Kidney epithelial cell (primary cell): Measurements from ENCODE around the gene IRF2BP2. TPM values are rescaled to one million over a fixed set of nuclear protein-coding genes. Genes with fewer than 3 reads are reported as not detected.

Experiments used
- DNase-seq: peaks from one replicate; pipeline ENCODE4 v3.0.0-alpha.2; 2010; ENCODE audit warnings: low read depth
- H3K27me3 ChIP-seq: 2 replicates; pipeline ENCODE4 v1.6.0; 2011; ENCODE audit warnings: low read length; ENCODE audit not compliant: control insufficient read depth, insufficient read depth
- H3K36me3 ChIP-seq: 2 replicates; pipeline ENCODE4 v1.5.1; 2011; ENCODE audit warnings: low read length; ENCODE audit not compliant: control insufficient read depth, insufficient read depth
- H3K4me3 ChIP-seq: 2 replicates; pipeline ENCODE4 v1.5.1; 2011; ENCODE audit warnings: low read depth, mild to moderate bottlenecking, control low read depth, low read length
- total RNA-seq: library from RNA; depleted of rRNA; stranded (reverse); fragments of >200 nt; gene quantifications from 2 replicates; pipeline ENCODE4 v1.2.3, GENCODE V29; 2015
- TF ChIP-seq, protein P1 (sequence below): IDR thresholded peaks from 2 replicates; pipeline ENCODE4 v1.5.1; 2011; ENCODE audit warnings: mild to moderate bottlenecking, moderate library complexity, low read length, control low read depth, inconsistent platforms; ENCODE audit not compliant: insufficient read depth, poor library complexity, severe bottlenecking

The IRF2BP2 gene
- total RNA-seq, 1 donor from 2014 or later, result 85.5 TPM

DNA sequence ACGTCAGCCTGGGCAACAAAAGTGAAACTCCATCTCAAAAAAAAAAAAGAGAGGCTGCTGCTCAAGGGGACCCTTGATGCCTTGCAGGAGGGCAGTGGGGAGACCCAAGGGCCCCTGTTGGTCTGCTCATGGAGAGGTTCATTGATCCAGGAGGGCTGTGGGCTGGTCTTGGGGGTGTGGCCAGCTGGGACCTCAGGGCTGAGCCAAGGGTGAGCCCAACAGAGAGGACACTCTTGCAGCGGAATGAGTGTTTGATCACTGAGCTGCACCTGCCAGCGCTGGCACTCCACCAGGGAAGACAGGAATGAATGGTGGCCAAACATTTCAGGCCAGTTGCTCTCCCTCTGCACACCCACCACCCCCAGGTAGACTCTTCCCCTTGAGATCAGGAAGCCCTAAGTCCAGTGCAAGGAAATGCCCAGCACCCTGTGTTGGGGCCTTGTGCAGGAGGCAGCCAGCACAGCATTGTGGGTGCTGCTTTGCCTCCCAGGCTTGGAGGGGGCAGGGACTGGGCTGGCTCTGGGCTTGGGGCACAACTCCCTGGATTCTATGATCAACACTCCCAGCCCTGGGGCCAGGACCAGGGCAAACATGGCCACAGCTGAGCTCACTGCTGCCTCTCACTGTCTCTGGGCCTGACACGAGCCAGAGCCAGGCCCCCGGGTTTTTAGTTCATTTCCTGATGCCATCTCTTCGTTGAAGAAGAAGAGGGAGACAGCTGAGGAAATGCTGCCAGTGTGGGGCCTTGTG, 50.7 kb downstream of the IRF2BP2 start:
- DNase-seq, result no peak

GRCh38 chr1:234558330-234558836, 51.6 kb downstream of the IRF2BP2 start:
- TF ChIP-seq, protein P1, sequence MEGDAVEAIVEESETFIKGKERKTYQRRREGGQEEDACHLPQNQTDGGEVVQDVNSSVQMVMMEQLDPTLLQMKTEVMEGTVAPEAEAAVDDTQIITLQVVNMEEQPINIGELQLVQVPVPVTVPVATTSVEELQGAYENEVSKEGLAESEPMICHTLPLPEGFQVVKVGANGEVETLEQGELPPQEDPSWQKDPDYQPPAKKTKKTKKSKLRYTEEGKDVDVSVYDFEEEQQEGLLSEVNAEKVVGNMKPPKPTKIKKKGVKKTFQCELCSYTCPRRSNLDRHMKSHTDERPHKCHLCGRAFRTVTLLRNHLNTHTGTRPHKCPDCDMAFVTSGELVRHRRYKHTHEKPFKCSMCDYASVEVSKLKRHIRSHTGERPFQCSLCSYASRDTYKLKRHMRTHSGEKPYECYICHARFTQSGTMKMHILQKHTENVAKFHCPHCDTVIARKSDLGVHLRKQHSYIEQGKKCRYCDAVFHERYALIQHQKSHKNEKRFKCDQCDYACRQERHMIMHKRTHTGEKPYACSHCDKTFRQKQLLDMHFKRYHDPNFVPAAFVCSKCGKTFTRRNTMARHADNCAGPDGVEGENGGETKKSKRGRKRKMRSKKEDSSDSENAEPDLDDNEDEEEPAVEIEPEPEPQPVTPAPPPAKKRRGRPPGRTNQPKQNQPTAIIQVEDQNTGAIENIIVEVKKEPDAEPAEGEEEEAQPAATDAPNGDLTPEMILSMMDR, result no peak
- no peaks in the 10 kb centered on the region for H3K27me3 ChIP-seq
- DNase-seq, result no peak
- no peak overlapping the region for H3K4me3 ChIP-seq
- H3K36me3 ChIP-seq, result no peaks in the 10 kb centered on the region

More for the DNA sequence above, 50.7 kb downstream of the IRF2BP2 start:
- Histone ChIP-seq H3K36me3 (no peaks in the 10 kb centered on the region), H3K4me3 (no peak overlapping the region), H3K27me3 (no peaks in the 10 kb centered on the region)
- TF ChIP-seq, protein P1, result no peak

GRCh38 chr1:234556245-234556943, 53.6 kb downstream of the IRF2BP2 start:
- TF ChIP-seq, protein P1, result no peak
- H3K27me3 ChIP-seq, result no peaks in the 10 kb centered on the region
- no peak overlapping the region for H3K4me3 ChIP-seq
- DNase-seq, result no peak
- H3K36me3 ChIP-seq, result no peaks in the 10 kb centered on the region

- H3K36me3 ChIP-seq, result no peaks in the 10 kb centered on the region
- H3K4me3 ChIP-seq, result no peak overlapping the region
- TF ChIP-seq, protein P1, result no peak
- DNase-seq, result no peak
- no peaks in the 10 kb centered on the region for H3K27me3 ChIP-seq
These were observed 54.5 kb downstream of the IRF2BP2 start for GRCh38 chr1:234555390-234556024.

DNA sequence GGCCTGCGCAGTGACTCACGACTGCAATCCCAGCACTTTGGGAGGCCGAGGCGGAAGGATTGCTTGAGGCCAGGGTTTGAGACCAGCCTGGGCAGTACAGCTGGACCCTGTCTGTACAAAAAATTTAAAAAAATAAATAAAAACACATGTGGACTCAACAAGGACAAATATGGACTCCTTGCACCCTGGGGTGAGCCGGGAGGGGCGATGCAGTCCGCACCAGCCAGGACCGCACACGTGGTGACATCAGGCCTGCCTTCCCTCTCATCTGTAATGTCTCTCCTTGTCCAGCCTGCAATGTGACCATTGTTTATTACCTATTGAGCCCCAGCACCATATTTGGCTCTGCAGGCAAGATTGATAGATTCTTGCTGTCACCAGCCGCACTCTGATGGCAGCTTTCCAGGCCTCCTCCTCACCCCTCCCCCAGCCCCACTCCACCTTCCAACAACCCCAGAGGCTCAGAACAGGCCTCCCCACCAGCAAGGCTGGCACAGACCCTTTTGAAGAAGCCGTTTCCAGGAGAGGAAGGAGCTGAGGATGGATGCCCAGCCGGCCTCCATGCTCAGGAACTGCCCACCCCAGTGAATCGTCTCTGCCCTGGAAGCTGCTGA, 55.2 kb downstream of the IRF2BP2 start:
- H3K27me3 ChIP-seq, result no peaks in the 10 kb centered on the region
- H3K36me3 ChIP-seq, result no peaks in the 10 kb centered on the region
- no peak overlapping the region for H3K4me3 ChIP-seq
- no peak for DNase-seq
- TF ChIP-seq, protein P1, result no peak

Other genes with a start within 250 kb of the IRF2BP2 start
- 25.9 and 46.2 TPM in 2 replicates for gene COA6, start 236.7 kb downstream of the IRF2BP2 start, total RNA-seq
- gene TARBP1, start 131.0 kb downstream of the IRF2BP2 start, total RNA-seq, result 17.3 and 22.1 TPM in 2 replicates